Endothelial cell (in vitro differentiated cells): ENCODE data around the gene GYPC. TPM values are rescaled to one million over a fixed set of nuclear protein-coding genes. Genes with fewer than 3 reads are reported as not detected.

Source experiments
- DNase-seq: peaks from one replicate; pipeline ENCODE4 v3.0.0; 2021; ENCODE audit warnings: low spot score
- H3K27ac Mint-ChIP-seq: one replicate; pipeline ENCODE4 v1.8.0; 2021; ENCODE audit warnings: mixed read lengths, inconsistent platforms; ENCODE audit not compliant: unreplicated experiment
- H3K27me3 Mint-ChIP-seq: one replicate; pipeline ENCODE4 v1.8.0; 2021; ENCODE audit warnings: mild to moderate bottlenecking, moderate library complexity, mixed read lengths, inconsistent platforms; ENCODE audit not compliant: unreplicated experiment
- H3K36me3 Mint-ChIP-seq: one replicate; pipeline ENCODE4 v1.8.0; 2021; ENCODE audit warnings: mild to moderate bottlenecking, low read depth, mixed read lengths, inconsistent platforms; ENCODE audit not compliant: unreplicated experiment
- H3K4me1 Mint-ChIP-seq: one replicate; pipeline ENCODE4 v1.8.0; 2021; ENCODE audit warnings: mild to moderate bottlenecking, mixed read lengths, inconsistent platforms; ENCODE audit not compliant: unreplicated experiment
- H3K4me3 Mint-ChIP-seq: one replicate; pipeline ENCODE4 v1.8.0; 2021; ENCODE audit warnings: mild to moderate bottlenecking, mixed read lengths, inconsistent platforms; ENCODE audit not compliant: unreplicated experiment
- H3K9me3 Mint-ChIP-seq: one replicate; pipeline ENCODE4 v1.8.0; 2021; ENCODE audit warnings: mixed read lengths, inconsistent platforms; ENCODE audit not compliant: unreplicated experiment
- total RNA-seq: library from RNA; stranded (reverse); fragmentation: NEBNext Ultra II Directional; extraction: Animal tissue kit (Norgen Biotek cat#: 25700); gene quantifications from one replicate; pipeline ENCODE4 v1.2.1, GENCODE V29; 2021; ENCODE audit not compliant: unreplicated experiment
- TF ChIP-seq, protein P1 (sequence below): fragments of 200-600 bp; sonication (generic); IDR thresholded peaks from one replicate; pipeline ENCODE4 v1.5.0; 2021; ENCODE audit warnings: antibody characterized with exemption; ENCODE audit not compliant: unreplicated experiment

The GYPC gene
- total RNA-seq, 1 donor from 2014 or later, result 154 TPM

DNA sequence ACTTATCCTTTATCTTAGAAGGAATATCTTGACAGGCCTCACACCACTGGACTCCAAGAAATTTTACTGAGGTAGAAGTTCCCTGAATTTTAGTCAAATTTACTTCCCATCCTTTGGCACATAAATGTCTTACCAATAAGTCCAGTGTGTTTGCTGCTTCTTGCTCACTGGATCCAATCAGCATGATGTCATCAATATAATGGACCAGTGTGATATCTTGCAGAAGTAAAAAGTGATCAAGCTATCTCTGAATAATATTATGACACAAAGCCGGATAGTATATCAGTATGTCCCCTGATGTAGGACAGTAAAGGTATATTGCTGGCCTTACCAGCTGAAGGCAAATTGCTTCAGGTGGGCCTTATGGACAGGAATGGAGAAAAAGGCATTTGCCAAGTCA is 6.9 kb upstream of the GYPC start:
- TF ChIP-seq, protein P1, sequence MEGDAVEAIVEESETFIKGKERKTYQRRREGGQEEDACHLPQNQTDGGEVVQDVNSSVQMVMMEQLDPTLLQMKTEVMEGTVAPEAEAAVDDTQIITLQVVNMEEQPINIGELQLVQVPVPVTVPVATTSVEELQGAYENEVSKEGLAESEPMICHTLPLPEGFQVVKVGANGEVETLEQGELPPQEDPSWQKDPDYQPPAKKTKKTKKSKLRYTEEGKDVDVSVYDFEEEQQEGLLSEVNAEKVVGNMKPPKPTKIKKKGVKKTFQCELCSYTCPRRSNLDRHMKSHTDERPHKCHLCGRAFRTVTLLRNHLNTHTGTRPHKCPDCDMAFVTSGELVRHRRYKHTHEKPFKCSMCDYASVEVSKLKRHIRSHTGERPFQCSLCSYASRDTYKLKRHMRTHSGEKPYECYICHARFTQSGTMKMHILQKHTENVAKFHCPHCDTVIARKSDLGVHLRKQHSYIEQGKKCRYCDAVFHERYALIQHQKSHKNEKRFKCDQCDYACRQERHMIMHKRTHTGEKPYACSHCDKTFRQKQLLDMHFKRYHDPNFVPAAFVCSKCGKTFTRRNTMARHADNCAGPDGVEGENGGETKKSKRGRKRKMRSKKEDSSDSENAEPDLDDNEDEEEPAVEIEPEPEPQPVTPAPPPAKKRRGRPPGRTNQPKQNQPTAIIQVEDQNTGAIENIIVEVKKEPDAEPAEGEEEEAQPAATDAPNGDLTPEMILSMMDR, result no peak
- Mint-ChIP-seq H3K4me3 (no peak overlapping the region), H3K27ac (no peak overlapping the region), H3K4me1 (peaks cover under 1% of the 10 kb centered on the region), H3K36me3 (no peaks in the 10 kb centered on the region), H3K9me3 (no peaks in the 10 kb centered on the region), H3K27me3 (peaks cover 6% of the 10 kb centered on the region)
- no peak for DNase-seq

DNA sequence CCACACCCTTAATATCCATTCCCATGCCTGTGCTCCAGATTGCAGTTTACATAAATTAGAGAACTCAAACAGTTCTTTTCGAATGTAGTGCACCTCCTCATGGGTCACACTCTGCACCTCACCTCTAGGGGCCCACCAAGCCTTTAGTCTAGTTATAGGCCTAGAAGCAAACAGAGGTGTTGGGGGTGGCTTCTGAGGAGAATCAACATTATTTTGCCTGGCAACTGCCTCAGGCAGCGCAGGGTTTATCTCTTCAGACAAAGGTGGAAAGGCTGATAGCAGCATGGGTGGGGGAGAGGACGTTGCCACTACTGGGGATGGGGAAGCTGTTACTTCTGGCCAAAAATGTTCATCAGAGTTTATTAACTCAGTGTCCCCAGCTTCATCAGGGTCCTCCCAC is 5.0 kb upstream of the GYPC start:
- H3K4me1 Mint-ChIP-seq, result peaks cover 13% of the 10 kb centered on the region
- no peak for DNase-seq
- no peaks in the 10 kb centered on the region for H3K36me3 Mint-ChIP-seq
- H3K27me3 Mint-ChIP-seq, result peaks cover 9% of the 10 kb centered on the region
- no peaks in the 10 kb centered on the region for H3K9me3 Mint-ChIP-seq
- TF ChIP-seq, protein P1, result no peak
- H3K4me3 Mint-ChIP-seq, result no peak overlapping the region
- H3K27ac Mint-ChIP-seq, result no peak overlapping the region

DNA sequence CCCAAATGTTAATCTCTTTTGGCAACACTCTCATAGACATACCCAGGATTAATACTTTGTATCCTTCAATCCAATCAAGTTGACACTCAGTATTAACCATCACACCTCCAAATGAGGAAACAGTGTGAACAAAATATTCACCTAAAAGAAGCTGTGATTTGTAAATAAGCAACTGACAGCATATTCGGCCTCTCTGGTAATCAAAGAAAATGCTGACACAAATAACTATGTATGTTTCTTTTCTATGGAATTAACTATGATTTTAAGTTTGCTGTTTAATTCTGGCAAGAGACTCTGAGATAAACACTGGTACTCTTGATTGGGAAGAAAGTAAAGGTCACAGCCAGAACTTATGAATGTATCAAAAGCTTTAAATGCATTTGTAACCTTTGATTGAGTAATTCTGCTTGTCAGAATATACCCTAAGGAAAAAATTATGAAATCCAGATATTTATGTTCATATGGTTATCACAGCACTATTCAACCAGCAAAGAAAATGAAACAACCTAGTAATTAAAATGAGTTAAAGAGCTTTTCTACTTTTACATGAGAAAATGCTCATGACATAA is 3.6 kb upstream of the GYPC start:
- no peaks in the 10 kb centered on the region for H3K9me3 Mint-ChIP-seq
- H3K36me3 Mint-ChIP-seq, result peaks cover 4% of the 10 kb centered on the region
- H3K4me1 Mint-ChIP-seq, result peaks cover 23% of the 10 kb centered on the region
- peaks cover 14% of the 10 kb centered on the region for H3K27me3 Mint-ChIP-seq
- H3K27ac Mint-ChIP-seq, result no peak overlapping the region
- no peak overlapping the region for H3K4me3 Mint-ChIP-seq
- DNase-seq, result no peak
- TF ChIP-seq, protein P1, result no peak

DNA sequence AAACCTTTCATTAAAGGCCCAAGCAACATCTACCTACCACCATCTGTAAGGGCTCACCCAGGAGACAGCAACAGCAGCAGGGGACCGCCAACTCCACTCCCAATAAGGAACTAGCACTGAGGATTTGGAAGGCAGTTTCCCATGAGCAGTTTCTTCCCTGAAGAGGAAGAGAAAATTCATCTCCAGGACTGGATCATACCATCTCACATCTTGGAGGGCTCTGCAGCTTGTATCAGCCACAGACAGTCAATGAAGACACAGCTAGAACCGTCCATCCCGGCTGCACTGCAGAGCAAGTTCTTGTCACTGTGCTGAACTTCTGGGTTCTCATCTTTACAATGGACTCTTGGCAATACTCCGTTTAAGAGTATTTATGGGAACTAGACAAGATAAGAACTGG is 2.8 kb upstream of the GYPC start:
- Mint-ChIP-seq H3K9me3 (no peaks in the 10 kb centered on the region), H3K4me3 (no peak overlapping the region)

DNA sequence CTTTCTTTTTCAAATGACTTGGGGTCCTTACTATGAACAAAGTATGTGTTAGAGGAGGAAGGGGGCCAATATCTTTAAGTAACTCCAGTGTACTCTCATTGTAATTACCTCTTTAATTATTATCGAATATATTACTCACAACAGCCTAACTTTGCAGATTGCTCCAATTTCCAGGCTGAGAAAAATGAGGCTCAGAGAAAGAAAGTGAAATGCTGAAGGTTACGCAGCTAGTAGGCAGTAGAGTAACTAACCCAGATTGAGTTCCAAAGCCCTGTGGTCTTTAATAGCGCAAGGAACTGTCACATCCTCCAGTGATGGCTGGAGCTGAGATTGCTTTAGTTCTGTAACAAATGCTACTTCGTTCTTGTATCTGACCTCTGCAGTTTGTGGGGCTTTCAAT is 2.2 kb upstream of the GYPC start:
- DNase-seq, result no peak
- TF ChIP-seq, protein P1, result no peak

More for the DNA sequence above, 2.8 kb upstream of the GYPC start:
- H3K4me1 Mint-ChIP-seq, result peaks cover 29% of the 10 kb centered on the region
- H3K36me3 Mint-ChIP-seq, result peaks cover 4% of the 10 kb centered on the region
- DNase-seq, result no peak
- TF ChIP-seq, protein P1, result no peak
- no peak overlapping the region for H3K27ac Mint-ChIP-seq
- H3K27me3 Mint-ChIP-seq, result peaks cover 14% of the 10 kb centered on the region

More for the DNA sequence above, 2.2 kb upstream of the GYPC start:
- Mint-ChIP-seq H3K4me3 (no peak overlapping the region), H3K27me3 (peaks cover 16% of the 10 kb centered on the region), H3K27ac (no peak overlapping the region), H3K36me3 (peaks cover 4% of the 10 kb centered on the region), H3K9me3 (no peaks in the 10 kb centered on the region), H3K4me1 (peaks cover 33% of the 10 kb centered on the region)
